NB4 (cell line): ENCODE data around the gene OR2A5.
"Not testable (repeated sequence)": the region's sequence is repeated elsewhere in the genome, so short reads cannot be mapped to it uniquely, and the experiment has no call there.

Source experiments
- CTCF ChIP-seq: IDR thresholded peaks from one replicate; pipeline ENCODE4 v1.5.1; 2012; ENCODE audit warnings: low read depth, low read length
- POLR2A ChIP-seq: IDR thresholded peaks from 2 replicates; pipeline ENCODE4 v1.6.1; 2011; ENCODE audit warnings: mild to moderate bottlenecking; ENCODE audit not compliant: insufficient read length; ENCODE audit errors: extremely low read depth
- TF ChIP-seq, protein P1 (sequence below): IDR thresholded peaks from 2 replicates; pipeline ENCODE4 v1.6.1; 2011; ENCODE audit warnings: low read depth, low read length

DNA sequence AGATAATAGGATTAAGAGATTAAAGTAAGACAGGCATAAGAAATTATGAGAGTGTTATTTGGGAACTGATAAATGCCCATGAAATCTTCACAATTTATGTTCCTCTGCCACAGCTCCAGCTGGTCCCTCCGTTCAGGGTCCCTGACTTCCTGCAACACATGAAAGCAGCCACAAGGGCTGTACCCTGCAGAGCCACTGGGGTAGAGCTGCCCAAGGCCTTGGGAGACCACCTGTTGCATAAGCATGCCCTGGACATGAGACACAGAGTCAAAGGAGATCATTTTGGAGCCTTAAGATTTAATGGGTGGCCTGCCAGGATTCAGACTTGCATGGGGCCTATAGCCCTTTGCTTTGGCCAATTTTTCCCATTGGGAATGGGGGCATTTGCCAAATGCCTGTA is 37.9 kb upstream of the OR2A5 start:
- not testable (repeated sequence) for TF ChIP-seq CTCF, POLR2A
- TF ChIP-seq, protein P1, sequence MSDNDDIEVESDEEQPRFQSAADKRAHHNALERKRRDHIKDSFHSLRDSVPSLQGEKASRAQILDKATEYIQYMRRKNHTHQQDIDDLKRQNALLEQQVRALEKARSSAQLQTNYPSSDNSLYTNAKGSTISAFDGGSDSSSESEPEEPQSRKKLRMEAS = not testable (repeated sequence)
